ENCODE measurements around the gene FREY1.

DNA sequence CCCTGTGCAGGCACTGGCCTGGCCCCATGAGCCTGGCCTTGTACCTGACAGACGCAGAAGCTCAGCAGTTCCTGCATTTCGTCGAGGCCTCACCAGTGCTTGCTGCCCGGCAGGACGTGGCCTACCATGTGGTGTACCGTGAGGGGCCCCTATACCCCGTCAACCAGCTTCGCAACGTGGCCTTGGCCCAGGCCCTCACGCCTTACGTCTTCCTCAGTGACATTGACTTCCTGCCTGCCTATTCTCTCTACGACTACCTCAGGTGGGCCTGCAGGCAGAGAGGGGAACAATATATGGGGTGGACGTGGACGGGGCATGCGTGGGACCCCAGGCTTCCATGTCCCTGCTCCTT, 20.2 kb upstream of the FREY1 start:
- TF ChIP-seq, protein P1, sequence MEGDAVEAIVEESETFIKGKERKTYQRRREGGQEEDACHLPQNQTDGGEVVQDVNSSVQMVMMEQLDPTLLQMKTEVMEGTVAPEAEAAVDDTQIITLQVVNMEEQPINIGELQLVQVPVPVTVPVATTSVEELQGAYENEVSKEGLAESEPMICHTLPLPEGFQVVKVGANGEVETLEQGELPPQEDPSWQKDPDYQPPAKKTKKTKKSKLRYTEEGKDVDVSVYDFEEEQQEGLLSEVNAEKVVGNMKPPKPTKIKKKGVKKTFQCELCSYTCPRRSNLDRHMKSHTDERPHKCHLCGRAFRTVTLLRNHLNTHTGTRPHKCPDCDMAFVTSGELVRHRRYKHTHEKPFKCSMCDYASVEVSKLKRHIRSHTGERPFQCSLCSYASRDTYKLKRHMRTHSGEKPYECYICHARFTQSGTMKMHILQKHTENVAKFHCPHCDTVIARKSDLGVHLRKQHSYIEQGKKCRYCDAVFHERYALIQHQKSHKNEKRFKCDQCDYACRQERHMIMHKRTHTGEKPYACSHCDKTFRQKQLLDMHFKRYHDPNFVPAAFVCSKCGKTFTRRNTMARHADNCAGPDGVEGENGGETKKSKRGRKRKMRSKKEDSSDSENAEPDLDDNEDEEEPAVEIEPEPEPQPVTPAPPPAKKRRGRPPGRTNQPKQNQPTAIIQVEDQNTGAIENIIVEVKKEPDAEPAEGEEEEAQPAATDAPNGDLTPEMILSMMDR (conservative IDR thresholded peaks at IDR 0.05 in 1 of 2, IDR thresholded peaks at IDR 0.05 in 1 of 2; ENCODE audit: low read depth in 1 of 2, low read length in 2 of 2) = no peak
- TF ChIP-seq EZH2 (IDR thresholded peaks at IDR 0.05; ENCODE audit: low read length, missing control alignments) = no peak
